Bronchial epithelial cell (primary cell): Measurements from ENCODE around the gene UFSP1. TPM values are rescaled to one million over a fixed set of nuclear protein-coding genes. Genes with fewer than 3 reads are reported as not detected.

ENCODE experiments used
- DNase-seq: peaks from one replicate; pipeline ENCODE4 v3.0.0-alpha.2; 2010; ENCODE audit warnings: low read depth
- FAIRE-seq: peaks from 2 replicates; lab custom pipeline; 2011; peaks lifted over from hg19 to GRCh38; lab: Jason Lieb, UNC
- H3K27me3 ChIP-seq: 2 replicates; pipeline ENCODE4 v1.5.1; 2011; ENCODE audit warnings: low read length; ENCODE audit not compliant: control insufficient read depth, insufficient read depth
- H3K36me3 ChIP-seq: 2 replicates; pipeline ENCODE4 v1.5.1; 2011; ENCODE audit warnings: low read length; ENCODE audit not compliant: control insufficient read depth, insufficient read depth
- H3K4me3 ChIP-seq: 2 replicates; pipeline ENCODE4 v1.5.1; 2011; ENCODE audit warnings: mild to moderate bottlenecking, low read depth, low read length, control low read depth
- total RNA-seq: library from RNA; depleted of rRNA; stranded (reverse); fragments of >200 nt; gene quantifications from 2 replicates; pipeline ENCODE4 v1.2.1, GENCODE V29; 2014
- TF ChIP-seq, protein P1 (sequence below): IDR thresholded peaks from 2 replicates; pipeline ENCODE4 v1.5.1; 2011; ENCODE audit warnings: mild to moderate bottlenecking, moderate library complexity, low read length, control low read depth, inconsistent platforms; ENCODE audit not compliant: insufficient read depth, severe bottlenecking

The UFSP1 gene
- total RNA-seq, 1 donor from 2014 or later = 4.2 TPM

- TF ChIP-seq, protein P1, sequence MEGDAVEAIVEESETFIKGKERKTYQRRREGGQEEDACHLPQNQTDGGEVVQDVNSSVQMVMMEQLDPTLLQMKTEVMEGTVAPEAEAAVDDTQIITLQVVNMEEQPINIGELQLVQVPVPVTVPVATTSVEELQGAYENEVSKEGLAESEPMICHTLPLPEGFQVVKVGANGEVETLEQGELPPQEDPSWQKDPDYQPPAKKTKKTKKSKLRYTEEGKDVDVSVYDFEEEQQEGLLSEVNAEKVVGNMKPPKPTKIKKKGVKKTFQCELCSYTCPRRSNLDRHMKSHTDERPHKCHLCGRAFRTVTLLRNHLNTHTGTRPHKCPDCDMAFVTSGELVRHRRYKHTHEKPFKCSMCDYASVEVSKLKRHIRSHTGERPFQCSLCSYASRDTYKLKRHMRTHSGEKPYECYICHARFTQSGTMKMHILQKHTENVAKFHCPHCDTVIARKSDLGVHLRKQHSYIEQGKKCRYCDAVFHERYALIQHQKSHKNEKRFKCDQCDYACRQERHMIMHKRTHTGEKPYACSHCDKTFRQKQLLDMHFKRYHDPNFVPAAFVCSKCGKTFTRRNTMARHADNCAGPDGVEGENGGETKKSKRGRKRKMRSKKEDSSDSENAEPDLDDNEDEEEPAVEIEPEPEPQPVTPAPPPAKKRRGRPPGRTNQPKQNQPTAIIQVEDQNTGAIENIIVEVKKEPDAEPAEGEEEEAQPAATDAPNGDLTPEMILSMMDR = peak; percentile 46
- H3K36me3 ChIP-seq = peaks cover 17% of the 10 kb centered on the region
- peak; percentile 98 for DNase-seq
- no peaks in the 10 kb centered on the region for H3K27me3 ChIP-seq
- peak; percentile 94 for FAIRE-seq
- peak overlapping the region; percentile 93 for H3K4me3 ChIP-seq
Measured at GRCh38 chr7:100865372-100865911, 24.1 kb downstream of the UFSP1 start.

DNA sequence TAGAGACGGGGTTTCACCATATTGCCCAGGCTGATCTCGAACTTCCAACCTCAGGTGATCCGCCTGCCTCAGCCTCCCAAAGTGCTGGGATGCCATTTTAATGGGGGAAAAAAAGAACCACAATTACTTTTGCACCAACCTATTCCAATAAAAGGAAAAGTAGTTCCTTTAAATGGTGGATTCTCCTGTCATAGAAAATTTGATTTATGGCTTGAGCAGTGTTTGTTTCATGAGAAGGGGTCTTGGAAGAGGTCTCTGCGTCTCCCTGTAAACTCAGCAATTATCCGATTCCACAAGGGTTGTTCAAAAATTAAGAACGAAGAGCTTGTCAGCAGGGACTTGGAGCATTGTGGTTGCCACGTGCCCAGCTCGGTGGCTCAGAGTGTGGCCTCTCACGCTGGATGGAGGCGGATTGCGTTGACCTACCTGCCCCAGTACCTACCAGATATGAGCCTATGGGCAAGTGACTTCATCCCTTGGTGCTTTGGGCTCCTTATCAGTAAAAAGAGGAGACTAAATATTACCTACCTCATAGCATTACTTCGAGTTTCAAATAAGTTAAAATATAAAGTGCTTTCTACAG is 25.2 kb downstream of the UFSP1 start:
- FAIRE-seq (no peak), DNase-seq (no peak)
- Histone ChIP-seq H3K4me3 (no peak overlapping the region), H3K36me3 (peaks cover 19% of the 10 kb centered on the region), H3K27me3 (no peaks in the 10 kb centered on the region)
- TF ChIP-seq, protein P1 = no peak

DNA sequence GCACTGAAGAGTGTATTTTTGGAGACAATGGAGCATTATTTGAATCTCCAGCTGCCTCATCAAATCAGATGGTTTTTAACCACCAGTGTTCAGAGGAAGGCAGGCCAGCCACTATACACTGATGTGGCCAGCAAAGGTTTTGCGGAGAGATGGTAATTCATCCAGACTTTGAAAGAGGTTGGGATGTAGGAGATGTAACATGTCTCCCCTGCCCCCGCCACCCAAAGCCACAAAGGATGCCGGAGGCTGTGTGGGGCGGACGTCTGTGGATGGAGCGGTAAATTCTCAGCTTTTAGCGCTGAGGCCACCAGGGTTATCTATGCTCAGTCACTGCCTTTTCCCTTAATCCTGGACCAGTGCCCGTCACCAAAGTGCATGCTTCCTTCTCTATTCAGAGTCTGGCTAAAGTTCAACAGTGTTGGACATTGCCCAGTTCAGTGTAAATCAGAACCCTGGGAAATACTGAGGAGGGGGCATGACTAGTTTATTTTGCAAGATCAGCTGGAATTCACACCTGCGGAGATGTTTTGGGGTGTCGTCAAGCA is 26.0 kb downstream of the UFSP1 start:
- TF ChIP-seq, protein P1 = no peak
- no peak for DNase-seq
- H3K27me3 ChIP-seq = no peaks in the 10 kb centered on the region
- peaks cover 15% of the 10 kb centered on the region for H3K36me3 ChIP-seq
- FAIRE-seq = no peak
- no peak overlapping the region for H3K4me3 ChIP-seq

DNA sequence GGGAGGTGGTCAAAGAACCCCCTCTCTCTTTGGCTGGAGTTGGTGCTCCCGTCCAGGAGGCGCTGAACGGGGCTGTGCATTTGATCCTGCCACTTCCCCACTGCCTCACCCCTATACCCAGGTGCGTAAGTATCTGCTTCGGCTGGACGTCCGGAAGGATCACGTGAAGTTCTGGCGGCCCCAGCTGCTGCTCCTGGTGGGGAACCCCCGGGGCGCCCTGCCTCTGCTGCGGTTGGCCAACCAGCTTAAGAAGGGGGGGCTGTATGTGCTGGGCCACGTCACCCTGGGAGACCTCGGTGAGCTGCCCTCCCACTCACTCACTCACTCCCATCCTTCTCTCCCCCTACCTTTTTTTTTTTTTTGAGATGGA is 27.9 kb downstream of the UFSP1 start:
- no peaks in the 10 kb centered on the region for H3K27me3 ChIP-seq
- FAIRE-seq (no peak), DNase-seq (no peak)
- peaks cover 15% of the 10 kb centered on the region for H3K36me3 ChIP-seq
- no peak overlapping the region for H3K4me3 ChIP-seq
- TF ChIP-seq, protein P1 = no peak

- TF ChIP-seq, protein P1 = no peak
- Histone ChIP-seq H3K4me3 (no peak overlapping the region), H3K36me3 (peaks cover 15% of the 10 kb centered on the region), H3K27me3 (no peaks in the 10 kb centered on the region)
- FAIRE-seq (no peak), DNase-seq (no peak)
Measured at GRCh38 chr7:100860702-100861615, 28.6 kb downstream of the UFSP1 start.
